Measurements from ENCODE around the gene PLCB2. TPM values are rescaled to one million over a fixed set of nuclear protein-coding genes. Genes with fewer than 3 reads are reported as not detected.

The PLCB2 gene
- total RNA-seq, 4 donors from 2014 or later: 0.34 to 3.0 (median 2.0) TPM

GRCh38 chr15:40297356-40297755 lies 10.4 kb downstream of the PLCB2 start:
- no peak for DNase-seq (ENCODE audit: low spot score in 2 of 2)
- 92% methylated on average over 5 of the region's 10 CpGs for WGBS
- H3K27me3 ChIP-seq: peaks cover 9% of the 10 kb centered on the region
- H3K4me3 ChIP-seq: no peak overlapping the region
- H3K4me1 ChIP-seq: no peaks in the 10 kb centered on the region
- no peaks in the 10 kb centered on the region for H3K36me3 ChIP-seq
- no peaks in the 10 kb centered on the region for H3K9me3 ChIP-seq
- TF ChIP-seq POLR2A (IDR thresholded peaks at IDR 0.05): no peak
- TF ChIP-seq EP300 (IDR thresholded peaks at IDR 0.05): no peak
- TF ChIP-seq POLR2AphosphoS5 (IDR thresholded peaks at IDR 0.05): no peak
- no peak for TF ChIP-seq CTCF (IDR thresholded peaks at IDR 0.05)
- H3K27ac ChIP-seq: no peak overlapping the region

- DNase-seq (ENCODE audit: low spot score in 2 of 2): no peak
- peaks cover 12% of the 10 kb centered on the region for H3K27me3 ChIP-seq
- peaks cover under 1% of the 10 kb centered on the region for H3K4me1 ChIP-seq
- TF ChIP-seq CTCF (IDR thresholded peaks at IDR 0.05): no peak
- TF ChIP-seq POLR2AphosphoS5 (IDR thresholded peaks at IDR 0.05): no peak
- TF ChIP-seq POLR2A (IDR thresholded peaks at IDR 0.05): no peak
- no peak for TF ChIP-seq EP300 (IDR thresholded peaks at IDR 0.05)
- H3K4me3 ChIP-seq: no peak overlapping the region
- no peaks in the 10 kb centered on the region for H3K9me3 ChIP-seq
- H3K27ac ChIP-seq: no peak overlapping the region
- WGBS: 66% methylated on average over 5 of the region's 5 CpGs
- H3K36me3 ChIP-seq: no peaks in the 10 kb centered on the region
Measured at GRCh38 chr15:40296561-40297230, 11.0 kb downstream of the PLCB2 start.

- H3K4me3 ChIP-seq: no peak overlapping the region
Measured at GRCh38 chr15:40295877-40296560, 11.7 kb downstream of the PLCB2 start.

GRCh38 chr15:40295297-40295696 lies 12.4 kb downstream of the PLCB2 start:
- H3K27ac ChIP-seq: no peak overlapping the region
- H3K4me1 ChIP-seq: peaks cover 13% of the 10 kb centered on the region
- no peak for DNase-seq (ENCODE audit: low spot score in 2 of 2)
- no peaks in the 10 kb centered on the region for H3K9me3 ChIP-seq
- TF ChIP-seq POLR2A (IDR thresholded peaks at IDR 0.05) (no peak), EP300 (IDR thresholded peaks at IDR 0.05) (no peak), POLR2AphosphoS5 (IDR thresholded peaks at IDR 0.05) (no peak), CTCF (IDR thresholded peaks at IDR 0.05) (no peak)
- H3K27me3 ChIP-seq: peaks cover 17% of the 10 kb centered on the region
- no peaks in the 10 kb centered on the region for H3K36me3 ChIP-seq
- WGBS: 86% methylated on average over 1 of the region's 1 CpG
- no peak overlapping the region for H3K4me3 ChIP-seq

More at GRCh38 chr15:40295877-40296560, 11.7 kb downstream of the PLCB2 start:
- Histone ChIP-seq H3K36me3 (no peaks in the 10 kb centered on the region), H3K9me3 (no peaks in the 10 kb centered on the region), H3K4me1 (peaks cover 7% of the 10 kb centered on the region), H3K27me3 (peaks cover 17% of the 10 kb centered on the region), H3K27ac (no peak overlapping the region)
- DNase-seq (ENCODE audit: low spot score in 2 of 2): no peak
- WGBS: 67% methylated on average over 12 of the region's 12 CpGs
- TF ChIP-seq POLR2AphosphoS5 (IDR thresholded peaks at IDR 0.05): no peak
- no peak for TF ChIP-seq POLR2A (IDR thresholded peaks at IDR 0.05)
- TF ChIP-seq EP300 (IDR thresholded peaks at IDR 0.05): no peak
- TF ChIP-seq CTCF (IDR thresholded peaks at IDR 0.05): no peak

Measured in suprapubic skin (tissue), 4 donors.